Measurements from ENCODE around the gene PDE1A.

DNA sequence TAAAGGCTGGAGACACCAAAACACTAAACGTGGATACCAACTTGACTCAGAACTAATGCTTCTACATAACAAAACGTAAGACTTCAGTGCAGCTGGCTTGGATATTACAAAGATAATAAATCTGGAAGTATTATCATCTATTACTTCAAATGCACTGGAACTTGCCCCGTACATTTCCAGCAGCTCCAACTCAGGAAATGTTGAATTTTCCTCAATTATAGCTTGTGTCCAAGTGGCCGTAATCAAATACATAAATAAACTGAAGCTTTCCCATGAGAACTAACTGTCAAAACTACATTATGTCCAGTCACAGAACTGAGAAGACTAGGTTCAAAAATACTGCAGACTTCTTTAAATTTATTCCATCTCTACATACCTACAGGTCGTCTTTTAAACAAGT is 6.2 kb downstream of the PDE1A start:
- TF ChIP-seq, protein P1, sequence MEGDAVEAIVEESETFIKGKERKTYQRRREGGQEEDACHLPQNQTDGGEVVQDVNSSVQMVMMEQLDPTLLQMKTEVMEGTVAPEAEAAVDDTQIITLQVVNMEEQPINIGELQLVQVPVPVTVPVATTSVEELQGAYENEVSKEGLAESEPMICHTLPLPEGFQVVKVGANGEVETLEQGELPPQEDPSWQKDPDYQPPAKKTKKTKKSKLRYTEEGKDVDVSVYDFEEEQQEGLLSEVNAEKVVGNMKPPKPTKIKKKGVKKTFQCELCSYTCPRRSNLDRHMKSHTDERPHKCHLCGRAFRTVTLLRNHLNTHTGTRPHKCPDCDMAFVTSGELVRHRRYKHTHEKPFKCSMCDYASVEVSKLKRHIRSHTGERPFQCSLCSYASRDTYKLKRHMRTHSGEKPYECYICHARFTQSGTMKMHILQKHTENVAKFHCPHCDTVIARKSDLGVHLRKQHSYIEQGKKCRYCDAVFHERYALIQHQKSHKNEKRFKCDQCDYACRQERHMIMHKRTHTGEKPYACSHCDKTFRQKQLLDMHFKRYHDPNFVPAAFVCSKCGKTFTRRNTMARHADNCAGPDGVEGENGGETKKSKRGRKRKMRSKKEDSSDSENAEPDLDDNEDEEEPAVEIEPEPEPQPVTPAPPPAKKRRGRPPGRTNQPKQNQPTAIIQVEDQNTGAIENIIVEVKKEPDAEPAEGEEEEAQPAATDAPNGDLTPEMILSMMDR (IDR thresholded peaks at IDR 0.05) = no peak
- TF ChIP-seq RAD21 (IDR thresholded peaks at IDR 0.05; ENCODE audit: low read length) (no peak), SMC3 (IDR thresholded peaks at IDR 0.05; ENCODE audit: low read depth, low read length) (no peak), FOSL2 (IDR thresholded peaks at IDR 0.05; ENCODE audit: borderline replicate concordance, low read depth) (no peak), POLR2AphosphoS5 (IDR thresholded peaks at IDR 0.05; ENCODE audit: low read depth, low read length) (no peak), CHD2 (IDR thresholded peaks at IDR 0.05; ENCODE audit: low read length, partially characterized antibody) (no peak), MXI1 (IDR thresholded peaks at IDR 0.05; ENCODE audit: low read depth, low read length) (no peak), RCOR1 (IDR thresholded peaks at IDR 0.05; ENCODE audit: low read length) (no peak), GABPA (IDR thresholded peaks at IDR 0.05; ENCODE audit: low read depth) (no peak), SIN3A (IDR thresholded peaks at IDR 0.05; ENCODE audit: borderline replicate concordance, low read depth, low read length) (no peak), EP300 (IDR thresholded peaks at IDR 0.05; ENCODE audit: borderline replicate concordance in 1 of 2, low read depth in 1 of 2, low read length in 1 of 2) (no peak)
- TF ChIP-seq, protein P2, sequence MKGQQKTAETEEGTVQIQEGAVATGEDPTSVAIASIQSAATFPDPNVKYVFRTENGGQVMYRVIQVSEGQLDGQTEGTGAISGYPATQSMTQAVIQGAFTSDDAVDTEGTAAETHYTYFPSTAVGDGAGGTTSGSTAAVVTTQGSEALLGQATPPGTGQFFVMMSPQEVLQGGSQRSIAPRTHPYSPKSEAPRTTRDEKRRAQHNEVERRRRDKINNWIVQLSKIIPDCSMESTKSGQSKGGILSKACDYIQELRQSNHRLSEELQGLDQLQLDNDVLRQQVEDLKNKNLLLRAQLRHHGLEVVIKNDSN (IDR thresholded peaks at IDR 0.05; ENCODE audit: borderline replicate concordance, low read depth) = no peak
- TF ChIP-seq, protein P3, sequence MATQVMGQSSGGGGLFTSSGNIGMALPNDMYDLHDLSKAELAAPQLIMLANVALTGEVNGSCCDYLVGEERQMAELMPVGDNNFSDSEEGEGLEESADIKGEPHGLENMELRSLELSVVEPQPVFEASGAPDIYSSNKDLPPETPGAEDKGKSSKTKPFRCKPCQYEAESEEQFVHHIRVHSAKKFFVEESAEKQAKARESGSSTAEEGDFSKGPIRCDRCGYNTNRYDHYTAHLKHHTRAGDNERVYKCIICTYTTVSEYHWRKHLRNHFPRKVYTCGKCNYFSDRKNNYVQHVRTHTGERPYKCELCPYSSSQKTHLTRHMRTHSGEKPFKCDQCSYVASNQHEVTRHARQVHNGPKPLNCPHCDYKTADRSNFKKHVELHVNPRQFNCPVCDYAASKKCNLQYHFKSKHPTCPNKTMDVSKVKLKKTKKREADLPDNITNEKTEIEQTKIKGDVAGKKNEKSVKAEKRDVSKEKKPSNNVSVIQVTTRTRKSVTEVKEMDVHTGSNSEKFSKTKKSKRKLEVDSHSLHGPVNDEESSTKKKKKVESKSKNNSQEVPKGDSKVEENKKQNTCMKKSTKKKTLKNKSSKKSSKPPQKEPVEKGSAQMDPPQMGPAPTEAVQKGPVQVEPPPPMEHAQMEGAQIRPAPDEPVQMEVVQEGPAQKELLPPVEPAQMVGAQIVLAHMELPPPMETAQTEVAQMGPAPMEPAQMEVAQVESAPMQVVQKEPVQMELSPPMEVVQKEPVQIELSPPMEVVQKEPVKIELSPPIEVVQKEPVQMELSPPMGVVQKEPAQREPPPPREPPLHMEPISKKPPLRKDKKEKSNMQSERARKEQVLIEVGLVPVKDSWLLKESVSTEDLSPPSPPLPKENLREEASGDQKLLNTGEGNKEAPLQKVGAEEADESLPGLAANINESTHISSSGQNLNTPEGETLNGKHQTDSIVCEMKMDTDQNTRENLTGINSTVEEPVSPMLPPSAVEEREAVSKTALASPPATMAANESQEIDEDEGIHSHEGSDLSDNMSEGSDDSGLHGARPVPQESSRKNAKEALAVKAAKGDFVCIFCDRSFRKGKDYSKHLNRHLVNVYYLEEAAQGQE (IDR thresholded peaks at IDR 0.05; ENCODE audit: low read depth, low read length) = no peak

All from SK-N-SH (cell line).